HEK293 (cell line): ENCODE results near the gene EVL.

Experiments used
- KLF7 ChIP-seq: fragments of 450-650 bp; formaldehyde crosslinking; IDR thresholded peaks from 2 replicates; pipeline ENCODE4 v1.5.1; 2016; ENCODE audit warnings: missing biosample characterization, missing genetic modification characterization, borderline replicate concordance
- ZNF114 ChIP-seq: fragments of 450-650 bp; formaldehyde crosslinking; IDR thresholded peaks from 2 replicates; pipeline ENCODE4 v1.5.0; 2017; ENCODE audit warnings: missing biosample characterization, missing genetic modification characterization
- ZNF274 ChIP-seq, 2 experiments: fragments of 200-500 bp in 1 of 2; fragments of 450-650 bp in 1 of 2; sonication (Bioruptor generic) in 1 of 2; formaldehyde crosslinking in 1 of 2; IDR thresholded peaks; 2 replicates each; pipeline versions ENCODE4 v1.5.1 to v1.6.1; 2014 to 2016; ENCODE audit warnings: borderline replicate concordance in 1 of 2, inconsistent platforms in 1 of 2, low read length in 1 of 2, missing biosample characterization in 1 of 2, missing genetic modification characterization in 1 of 2
- ZNF501 ChIP-seq: fragments of 450-650 bp; formaldehyde crosslinking; IDR thresholded peaks from 2 replicates; pipeline ENCODE4 v1.5.1; 2016; ENCODE audit warnings: missing biosample characterization, missing genetic modification characterization
- ZNF571 ChIP-seq: fragments of 450-650 bp; formaldehyde crosslinking; IDR thresholded peaks from 2 replicates; pipeline ENCODE4 v1.5.0; 2017; ENCODE audit warnings: missing biosample characterization, missing genetic modification characterization
- ZNF623 ChIP-seq: fragments of 450-650 bp; formaldehyde crosslinking; IDR thresholded peaks from 2 replicates; pipeline ENCODE4 v1.5.1; 2016; ENCODE audit warnings: missing biosample characterization, missing genetic modification characterization
- ZNF624 ChIP-seq: fragments of 450-650 bp; formaldehyde crosslinking; IDR thresholded peaks from 2 replicates; pipeline ENCODE4 v1.5.1; 2017; ENCODE audit warnings: missing biosample characterization, missing genetic modification characterization
- ZNF677 ChIP-seq: fragments of 450-650 bp; IDR thresholded peaks from 2 replicates; pipeline ENCODE4 v1.5.0; 2018; ENCODE audit warnings: missing biosample characterization, mild to moderate bottlenecking, missing genetic modification characterization, moderate library complexity
- ZNF707 ChIP-seq: fragments of 450-650 bp; formaldehyde crosslinking; IDR thresholded peaks from 2 replicates; pipeline ENCODE4 v1.5.1; 2016; ENCODE audit warnings: missing biosample characterization, missing genetic modification characterization
- ZNF777 ChIP-seq: fragments of 450-650 bp; formaldehyde crosslinking; IDR thresholded peaks from 2 replicates; pipeline ENCODE4 v1.5.1; 2017; ENCODE audit warnings: missing biosample characterization, missing genetic modification characterization, borderline replicate concordance
- ZNF837 ChIP-seq: fragments of 450-650 bp; formaldehyde crosslinking; IDR thresholded peaks from 2 replicates; pipeline ENCODE4 v1.5.1; 2016; ENCODE audit warnings: missing biosample characterization, missing genetic modification characterization
- TF ChIP-seq, protein P1 (sequence below): fragments of 450-650 bp; formaldehyde crosslinking; IDR thresholded peaks from 2 replicates; pipeline ENCODE4 v1.5.1; 2016; ENCODE audit warnings: missing biosample characterization, missing genetic modification characterization
- TF ChIP-seq, protein P2 (sequence below): fragments of 450-650 bp; formaldehyde crosslinking; IDR thresholded peaks from 2 replicates; pipeline ENCODE4 v1.5.1; 2017; ENCODE audit warnings: missing biosample characterization, mild to moderate bottlenecking, missing genetic modification characterization, moderate library complexity

DNA sequence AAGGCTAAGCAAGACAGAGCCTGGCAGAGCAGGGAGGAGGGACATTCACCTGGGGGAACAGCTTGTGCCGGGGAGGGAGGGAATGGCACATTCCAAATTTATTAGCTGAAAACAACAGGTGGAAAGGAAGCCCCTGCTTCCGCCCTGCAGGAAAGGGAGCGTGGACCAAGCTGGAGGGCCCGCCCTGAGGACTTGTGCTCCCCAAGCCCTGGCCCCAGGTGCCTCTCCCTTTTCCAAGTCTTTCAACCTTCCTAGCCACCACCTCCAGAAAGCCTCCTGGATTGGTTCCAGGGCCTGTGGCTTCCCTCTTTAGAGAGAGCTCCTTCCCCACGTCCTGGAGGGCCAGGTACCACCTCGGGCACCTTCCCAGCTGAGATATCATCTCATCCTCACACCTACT, 91.6 kb downstream of the EVL start:
- TF ChIP-seq, protein P1, sequence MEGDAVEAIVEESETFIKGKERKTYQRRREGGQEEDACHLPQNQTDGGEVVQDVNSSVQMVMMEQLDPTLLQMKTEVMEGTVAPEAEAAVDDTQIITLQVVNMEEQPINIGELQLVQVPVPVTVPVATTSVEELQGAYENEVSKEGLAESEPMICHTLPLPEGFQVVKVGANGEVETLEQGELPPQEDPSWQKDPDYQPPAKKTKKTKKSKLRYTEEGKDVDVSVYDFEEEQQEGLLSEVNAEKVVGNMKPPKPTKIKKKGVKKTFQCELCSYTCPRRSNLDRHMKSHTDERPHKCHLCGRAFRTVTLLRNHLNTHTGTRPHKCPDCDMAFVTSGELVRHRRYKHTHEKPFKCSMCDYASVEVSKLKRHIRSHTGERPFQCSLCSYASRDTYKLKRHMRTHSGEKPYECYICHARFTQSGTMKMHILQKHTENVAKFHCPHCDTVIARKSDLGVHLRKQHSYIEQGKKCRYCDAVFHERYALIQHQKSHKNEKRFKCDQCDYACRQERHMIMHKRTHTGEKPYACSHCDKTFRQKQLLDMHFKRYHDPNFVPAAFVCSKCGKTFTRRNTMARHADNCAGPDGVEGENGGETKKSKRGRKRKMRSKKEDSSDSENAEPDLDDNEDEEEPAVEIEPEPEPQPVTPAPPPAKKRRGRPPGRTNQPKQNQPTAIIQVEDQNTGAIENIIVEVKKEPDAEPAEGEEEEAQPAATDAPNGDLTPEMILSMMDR, result no peak
- no peak for TF ChIP-seq ZNF777 (tag by site-specific recombination)
- no peak for TF ChIP-seq ZNF274 (IDR thresholded peaks at IDR 0.05; ENCODE audit: low read length)
- TF ChIP-seq ZNF274 (tag by site-specific recombination; IDR thresholded peaks at IDR 0.05; ENCODE audit: borderline replicate concordance), result no peak
- no peak for TF ChIP-seq ZNF623
- no peak for TF ChIP-seq ZNF837 (tag by site-specific recombination)
- no peak for TF ChIP-seq ZNF501 (tag by site-specific recombination)
- no peak for TF ChIP-seq ZNF114
- no peak for TF ChIP-seq KLF7
- TF ChIP-seq ZNF707 (tag by site-specific recombination), result no peak
- TF ChIP-seq ZNF677 (tag by site-specific recombination), result no peak
- TF ChIP-seq, protein P2, sequence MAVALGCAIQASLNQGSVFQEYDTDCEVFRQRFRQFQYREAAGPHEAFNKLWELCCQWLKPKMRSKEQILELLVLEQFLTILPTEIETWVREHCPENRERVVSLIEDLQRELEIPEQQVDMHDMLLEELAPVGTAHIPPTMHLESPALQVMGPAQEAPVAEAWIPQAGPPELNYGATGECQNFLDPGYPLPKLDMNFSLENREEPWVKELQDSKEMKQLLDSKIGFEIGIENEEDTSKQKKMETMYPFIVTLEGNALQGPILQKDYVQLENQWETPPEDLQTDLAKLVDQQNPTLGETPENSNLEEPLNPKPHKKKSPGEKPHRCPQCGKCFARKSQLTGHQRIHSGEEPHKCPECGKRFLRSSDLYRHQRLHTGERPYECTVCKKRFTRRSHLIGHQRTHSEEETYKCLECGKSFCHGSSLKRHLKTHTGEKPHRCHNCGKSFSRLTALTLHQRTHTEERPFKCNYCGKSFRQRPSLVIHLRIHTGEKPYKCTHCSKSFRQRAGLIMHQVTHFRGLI (tag by site-specific recombination), result no peak
- no peak for TF ChIP-seq ZNF624
- TF ChIP-seq ZNF571 (tag by site-specific recombination), result no peak
